Ureter (tissue), 1 donor: ENCODE results near the gene CTNS. TPM values are rescaled to one million over a fixed set of nuclear protein-coding genes. Genes with fewer than 3 reads are reported as not detected.

Experiments used
- DNase-seq: peaks from one replicate; pipeline ENCODE4 v3.0.0-alpha.2; 2020; ENCODE audit warnings: low spot score
- total RNA-seq: library from RNA; stranded (reverse); gene quantifications from one replicate; pipeline ENCODE4 v1.2.4, GENCODE V29; 2023
- donor health status: DM: yes; HTN: yes; CAD: no.

CTNS gene
- total RNA-seq, 1 donor from 2014 or later: 11.7 TPM

DNA sequence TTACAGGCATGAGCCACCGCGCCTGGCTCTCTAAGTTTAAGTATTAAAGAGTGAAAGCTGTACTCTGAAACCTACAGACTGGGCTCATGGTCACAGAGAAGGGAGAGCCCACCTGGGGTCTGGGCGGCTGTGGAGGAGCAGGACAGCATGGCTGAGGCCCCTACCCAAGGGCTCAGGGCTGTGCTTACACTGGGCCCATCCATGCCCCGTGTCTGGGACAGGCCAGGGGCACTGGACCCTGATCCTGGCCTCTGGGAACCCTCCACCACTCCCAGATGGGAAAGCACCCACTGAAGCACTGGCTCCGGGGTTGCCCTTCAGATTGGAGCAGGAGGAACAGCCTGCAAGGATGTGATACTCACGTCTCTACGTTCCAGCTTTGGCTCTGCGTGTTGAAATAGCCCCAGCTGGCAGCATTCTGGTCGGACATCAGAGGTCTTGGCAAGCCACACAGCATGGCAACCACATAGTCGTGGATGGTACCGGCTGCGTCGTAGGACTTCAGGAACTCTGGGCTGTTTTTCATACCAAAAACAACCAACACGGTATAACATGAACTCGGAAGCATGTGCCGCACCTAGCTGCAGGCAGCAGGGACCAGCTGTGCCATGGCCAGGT lies 13.5 kb upstream of the CTNS start:
- DNase-seq: no peak

GRCh38 chr17:3626831-3627768 lies 9.5 kb upstream of the CTNS start:
- no peak for DNase-seq

- DNase-seq: no peak
These were observed 8.8 kb upstream of the CTNS start for GRCh38 chr17:3627769-3628167.

DNA sequence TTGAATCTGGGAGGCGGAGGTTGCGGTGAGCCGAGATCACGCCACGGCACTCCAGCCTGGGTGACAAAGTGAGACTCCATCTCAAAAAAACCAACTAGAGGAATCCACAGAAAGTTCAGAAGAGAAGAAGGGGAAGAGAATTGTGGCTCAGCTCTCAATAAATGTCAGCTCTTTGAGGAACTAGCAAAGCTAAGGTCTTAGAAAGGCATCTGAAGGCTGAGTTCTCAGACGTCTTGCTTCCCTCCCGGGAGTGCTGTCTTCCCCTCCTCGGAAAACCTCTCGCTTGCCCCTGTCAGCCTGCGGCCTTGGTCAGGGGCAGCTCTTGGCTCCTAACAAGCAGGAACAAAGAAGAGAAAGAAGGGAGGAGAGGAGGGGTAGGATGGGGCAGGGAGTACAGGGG lies 5.8 kb upstream of the CTNS start:
- no peak for DNase-seq

DNA sequence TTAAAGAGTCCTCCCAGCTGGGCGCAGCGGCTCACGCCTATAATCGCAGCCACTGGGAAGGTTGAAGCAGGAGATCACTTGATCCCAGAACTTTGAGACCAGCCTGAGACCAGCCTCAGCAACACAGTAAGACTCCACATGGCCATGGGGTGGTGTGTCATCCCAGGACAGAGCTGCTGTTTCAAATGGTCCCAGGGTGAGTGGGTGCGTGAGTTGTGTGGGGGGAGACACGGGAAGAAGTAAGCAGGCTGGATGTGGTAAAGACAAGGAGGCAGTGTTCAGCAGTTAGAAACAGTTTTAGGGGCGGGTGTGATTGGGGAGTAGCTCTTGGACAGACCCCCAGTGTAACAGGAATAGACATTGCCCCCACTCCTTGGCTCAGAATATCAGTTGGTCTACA lies 4.3 kb upstream of the CTNS start:
- no peak for DNase-seq

DNA sequence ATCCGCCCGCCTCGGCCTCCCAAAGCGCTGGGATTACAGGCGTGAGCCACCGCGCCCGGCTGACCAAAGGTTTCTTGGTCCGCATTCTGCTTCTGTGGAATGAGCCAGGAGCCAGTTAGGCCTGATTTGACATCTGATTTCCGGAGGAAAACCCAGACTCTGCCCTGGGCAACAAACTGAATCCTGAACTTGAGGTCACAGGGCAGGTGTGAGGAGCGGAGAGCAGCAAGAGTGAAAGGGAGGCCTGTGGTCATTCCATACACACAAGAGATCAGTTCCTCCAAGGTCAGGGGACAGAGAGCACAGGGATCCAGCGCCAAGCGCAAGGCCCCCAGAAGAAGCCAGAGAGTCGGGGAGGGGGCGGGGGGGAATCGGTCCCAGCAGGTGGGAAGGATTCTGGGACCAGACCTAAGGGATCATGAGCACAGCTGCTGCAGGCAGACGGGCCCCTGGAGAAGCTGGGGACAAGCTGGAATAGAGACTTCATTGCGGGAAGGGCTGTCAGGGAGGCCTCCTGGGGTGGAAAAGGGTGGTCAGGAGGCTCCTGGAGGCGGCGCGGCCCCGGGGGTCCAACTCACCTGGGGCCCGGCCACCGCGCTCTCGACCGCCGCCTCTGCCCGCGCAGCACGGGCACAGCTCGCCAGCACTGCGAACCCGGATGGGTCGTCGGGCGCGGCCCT lies 946 bp upstream of the CTNS start:
- DNase-seq: no peak

DNA sequence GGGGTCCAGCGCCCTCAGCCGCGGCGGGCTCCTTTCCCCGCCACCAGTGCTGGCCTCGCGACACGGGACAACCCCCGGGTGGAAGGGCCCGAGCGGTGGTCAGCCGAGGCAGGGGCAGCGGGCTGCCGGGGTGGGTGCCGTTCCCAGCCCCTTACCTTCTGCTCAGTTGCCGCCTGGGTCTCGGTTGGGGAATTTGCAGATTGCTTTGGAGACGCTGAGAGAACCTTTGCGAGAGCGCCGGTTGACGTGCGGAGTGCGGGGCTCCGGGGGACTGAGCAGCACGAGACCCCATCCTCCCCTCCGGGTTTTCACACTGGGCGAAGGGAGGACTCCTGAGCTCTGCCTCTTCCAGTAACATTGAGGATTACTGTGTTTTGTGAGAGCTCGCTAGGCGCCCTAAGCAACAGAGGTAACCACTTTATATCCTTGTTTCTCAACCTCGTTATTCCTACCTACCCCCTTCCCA lies 381 bp downstream of the CTNS start:
- DNase-seq: no peak

DNA sequence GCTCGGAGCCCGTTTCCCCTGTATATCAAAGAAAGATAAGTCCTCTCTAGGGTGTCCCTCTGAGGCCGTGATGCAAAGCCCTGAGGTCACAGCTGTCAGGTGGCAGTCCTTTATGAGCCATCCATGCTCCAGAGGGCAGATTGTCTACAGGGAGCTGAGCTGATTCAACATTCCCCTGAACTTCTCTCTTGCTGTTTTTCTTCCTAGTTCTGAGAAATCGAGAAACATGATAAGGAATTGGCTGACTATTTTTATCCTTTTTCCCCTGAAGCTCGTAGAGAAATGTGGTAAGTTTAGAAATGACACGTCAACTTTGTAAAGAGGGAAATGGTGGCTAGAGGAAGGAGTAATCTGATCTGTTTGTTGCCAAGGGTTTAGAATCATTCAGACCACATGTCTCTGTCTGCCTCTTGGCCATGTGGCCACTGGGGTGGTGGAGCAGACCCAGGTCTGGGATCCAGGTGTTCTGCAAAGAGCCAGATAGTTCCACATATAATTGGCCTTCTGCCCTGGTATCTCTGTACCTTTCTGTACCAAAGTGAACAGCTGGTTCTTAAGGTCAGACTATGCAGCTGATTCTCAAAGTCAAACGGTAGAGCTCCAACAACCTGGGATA lies 3.5 kb downstream of the CTNS start:
- DNase-seq: no peak

GRCh38 chr17:3641014-3641413 lies 4.5 kb downstream of the CTNS start:
- DNase-seq: no peak

DNA sequence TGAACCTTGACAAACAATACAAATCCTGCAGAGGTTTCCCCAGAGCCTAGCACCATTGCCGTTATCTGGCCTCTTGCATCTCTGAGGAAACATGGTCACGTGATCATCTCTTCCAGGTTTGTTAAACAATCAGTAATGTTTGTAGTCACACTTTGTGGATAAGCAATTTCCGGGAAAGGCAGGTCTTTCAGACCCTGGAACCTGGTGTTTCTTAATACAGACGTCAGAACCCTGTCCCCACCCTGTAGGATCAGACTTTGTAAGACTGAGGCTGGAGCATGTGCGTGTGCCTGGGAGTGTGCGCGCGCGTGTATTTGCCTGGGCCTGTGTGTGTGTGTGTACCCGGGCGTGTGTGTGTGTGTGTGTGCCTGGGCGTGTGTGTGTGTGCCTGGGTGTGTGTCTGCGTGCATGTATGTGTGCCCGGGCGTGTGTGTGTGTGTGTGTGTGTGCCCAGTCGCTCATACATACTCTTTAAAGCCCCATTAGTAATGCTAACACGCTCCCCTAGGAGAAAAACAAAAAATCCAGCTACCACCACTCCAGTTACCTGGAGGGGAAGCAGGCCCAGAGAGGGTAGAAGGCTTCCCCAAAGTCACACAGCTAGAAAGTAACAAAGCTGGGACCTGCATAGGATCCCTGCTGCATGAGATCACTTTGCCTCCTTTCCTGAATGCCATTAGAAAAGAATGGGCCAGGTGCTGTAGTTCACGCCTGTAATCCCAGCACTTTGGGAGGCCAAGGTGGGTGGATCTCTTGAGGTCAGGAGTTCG lies 5.3 kb downstream of the CTNS start:
- no peak for DNase-seq

DNA sequence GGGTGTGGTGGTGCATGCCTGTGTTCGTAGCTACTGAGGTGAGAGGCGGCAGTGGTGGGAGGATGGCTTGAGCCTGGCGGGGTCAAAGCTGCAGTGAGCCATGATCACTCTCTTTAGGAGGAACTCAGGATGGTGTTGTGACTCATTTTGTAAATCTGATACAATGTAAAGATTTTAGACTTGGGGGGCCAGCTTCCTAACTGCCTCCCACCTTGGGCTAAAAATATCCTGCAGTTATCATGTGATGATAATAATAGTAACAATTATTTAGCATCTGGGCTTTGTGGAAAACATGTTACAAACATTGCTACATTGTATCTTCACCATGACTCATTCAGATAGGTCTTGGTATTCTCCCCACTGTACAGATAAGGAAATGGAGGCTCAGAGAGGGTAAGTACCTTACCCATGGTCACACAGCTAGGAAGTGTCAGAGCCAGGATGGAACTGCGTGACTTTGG lies 7.4 kb downstream of the CTNS start:
- no peak for DNase-seq

- DNase-seq: no peak
These were observed 8.8 kb downstream of the CTNS start for GRCh38 chr17:3645310-3645709.

GRCh38 chr17:3647251-3647650 lies 10.7 kb downstream of the CTNS start:
- DNase-seq: no peak

DNA sequence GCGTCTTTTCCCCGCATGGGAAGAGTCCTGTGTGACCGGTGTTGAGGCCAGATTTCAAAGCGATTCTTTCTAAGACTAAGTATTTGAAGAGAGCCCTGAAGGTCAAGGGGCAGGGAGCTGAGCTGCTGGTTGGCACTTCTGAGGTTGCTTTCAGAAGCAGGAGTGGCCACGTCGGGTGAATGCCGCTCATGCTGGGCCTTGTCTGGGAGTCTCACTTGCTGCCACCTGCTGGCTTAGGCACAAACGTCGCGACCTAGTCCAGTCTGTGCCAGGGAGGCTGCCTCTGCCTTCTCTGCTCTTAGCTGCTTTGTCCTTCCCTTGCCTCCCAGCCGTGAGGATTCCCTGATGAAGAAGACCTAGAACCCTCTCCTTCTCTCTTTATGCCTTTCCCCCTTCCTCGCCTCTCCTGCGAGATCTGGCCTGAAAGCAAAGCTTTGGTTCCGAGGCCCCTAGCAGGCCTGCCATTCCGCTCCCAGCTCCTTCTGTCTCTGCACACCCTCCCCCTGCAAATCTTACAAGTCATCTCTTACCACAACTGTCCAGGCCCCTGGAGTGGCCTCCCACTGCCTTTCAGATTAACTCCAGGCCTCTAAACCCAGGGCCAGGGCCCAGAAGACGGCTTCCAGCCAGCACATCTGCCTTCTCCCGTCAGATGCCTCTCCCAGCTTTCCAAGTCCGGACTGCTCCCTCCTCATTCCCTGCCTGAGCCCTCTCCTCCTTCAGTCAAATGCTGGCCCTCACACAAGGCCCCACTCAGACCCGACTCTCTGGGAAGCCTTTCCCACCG lies 11.4 kb downstream of the CTNS start:
- DNase-seq: peak; percentile 75

DNA sequence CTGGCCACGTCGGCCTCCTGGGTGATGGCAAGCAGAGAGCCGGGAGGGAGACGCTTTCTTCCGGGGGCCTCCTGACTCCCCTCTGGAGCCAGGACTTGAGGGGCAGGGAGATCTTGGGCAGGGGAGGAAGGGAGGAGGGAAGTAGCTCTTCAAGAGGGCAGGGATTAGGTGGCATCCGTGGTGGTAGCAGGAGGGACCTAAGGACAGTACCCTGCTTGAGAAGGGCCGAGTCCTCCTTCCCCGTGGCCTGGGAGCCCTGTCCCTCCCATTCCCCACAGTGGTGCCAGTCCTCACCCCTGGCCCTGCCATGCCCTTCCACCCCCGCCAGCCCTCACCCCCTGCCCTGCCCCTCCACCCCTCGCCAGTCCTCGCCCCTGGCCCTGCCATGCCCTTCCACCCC lies 19.2 kb downstream of the CTNS start:
- no peak for DNase-seq

DNA sequence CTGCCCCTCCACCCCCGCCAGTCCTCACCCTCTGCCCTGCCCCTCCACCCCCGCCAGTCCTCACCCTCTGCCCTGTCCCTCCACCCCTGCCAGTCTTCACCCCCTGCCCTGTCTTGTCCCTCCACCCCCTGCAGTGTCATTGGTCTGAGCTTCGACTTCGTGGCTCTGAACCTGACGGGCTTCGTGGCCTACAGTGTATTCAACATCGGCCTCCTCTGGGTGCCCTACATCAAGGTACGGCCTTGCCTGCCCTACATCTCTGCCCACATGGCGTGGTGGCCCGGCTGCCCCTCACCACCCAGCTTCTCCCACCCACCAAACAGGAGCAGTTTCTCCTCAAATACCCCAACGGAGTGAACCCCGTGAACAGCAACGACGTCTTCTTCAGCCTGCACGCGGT lies 19.8 kb downstream of the CTNS start:
- DNase-seq: no peak

- DNase-seq: no peak
These were observed 20.4 kb downstream of the CTNS start for GRCh38 chr17:3656755-3657587.

DNA sequence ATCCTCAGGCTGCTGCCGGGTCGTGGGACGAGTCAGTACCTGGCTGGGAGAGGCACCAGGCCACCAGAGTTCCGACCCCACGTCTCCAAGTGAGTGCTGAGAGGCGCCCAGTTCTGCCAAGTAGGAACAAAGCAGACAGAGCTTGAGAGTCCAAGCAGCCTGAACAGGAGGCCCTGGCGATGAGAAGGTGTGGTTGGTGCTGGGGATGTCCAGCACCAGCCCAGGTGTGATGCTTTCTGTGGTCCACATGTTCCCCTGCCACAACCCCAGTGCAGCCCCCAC lies 21.0 kb downstream of the CTNS start:
- no peak for DNase-seq

DNA sequence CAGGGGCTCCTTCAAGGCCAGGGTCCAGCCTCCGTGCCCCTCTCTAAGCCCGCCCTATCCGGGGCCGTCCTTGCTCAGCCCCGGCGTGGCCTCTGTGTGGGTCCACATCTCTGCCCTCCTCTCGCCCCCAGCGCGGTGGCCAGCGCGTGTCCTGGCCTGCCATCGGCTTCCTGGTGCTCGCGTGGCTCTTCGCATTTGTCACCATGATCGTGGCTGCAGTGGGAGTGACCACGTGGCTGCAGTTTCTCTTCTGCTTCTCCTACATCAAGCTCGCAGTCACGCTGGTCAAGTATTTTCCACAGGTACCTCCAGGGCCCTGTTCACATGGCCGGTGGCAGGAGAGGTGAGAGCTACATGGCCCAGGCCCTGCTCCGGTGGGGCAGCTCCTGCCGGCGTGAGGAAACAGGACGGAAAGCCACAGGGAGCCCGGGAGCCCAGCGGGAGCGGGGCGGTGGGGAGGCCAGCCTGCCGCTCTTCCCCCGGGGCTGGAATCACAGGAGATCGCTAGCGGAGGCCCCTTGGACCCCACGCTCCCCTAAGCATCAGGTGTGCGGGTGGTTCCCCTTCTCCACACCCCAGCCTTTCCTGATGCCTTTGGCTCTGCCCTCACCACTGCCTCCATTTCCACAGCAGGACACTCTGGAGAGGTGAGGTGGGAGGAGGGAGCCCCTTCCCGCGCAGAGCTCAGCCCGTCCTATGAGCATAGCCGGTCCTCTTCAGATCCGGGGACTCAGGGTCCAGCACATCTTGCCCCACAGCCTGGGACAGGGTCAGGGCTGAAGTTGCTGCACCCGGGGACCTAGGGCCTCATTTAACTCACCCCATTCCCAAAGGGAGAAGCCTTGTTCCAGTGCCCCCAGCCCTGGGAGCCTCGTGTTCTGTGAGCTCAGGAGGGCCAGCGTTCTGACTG lies 21.6 kb downstream of the CTNS start:
- DNase-seq: no peak
